ENCODE results near the gene STXBP5L. TPM values are rescaled to one million over a fixed set of nuclear protein-coding genes. Genes with fewer than 3 reads are reported as not detected.

The STXBP5L gene
- under 1 TPM in 2 of 6 experiments, not detected in 4; 0.07 to 0.09 TPM for total RNA-seq (2021; fragmentation: NEBNext Ultra II Directional; extraction: Animal tissue kit (Norgen Biotek cat#: 25700))
- long read RNA-seq, result 0 reads

- H3K27ac Mint-ChIP-seq, result no peak within 1 kb of the TSS
Measured at GRCh38 chr3:120908030-120908794, at the start of gene STXBP5L. STXBP5L (plus strand) TSS chr3:120908205; CDS start chr3:120909579, 1,374 bp downstream.

GRCh38 chr3:120858521-120858920, 49.5 kb upstream of the STXBP5L start:
- no peak overlapping the region for H3K27ac Mint-ChIP-seq
- peak; percentile 4 for DNase-seq

More at GRCh38 chr3:120908030-120908794, at the start of gene STXBP5L:
- no peak for TF ChIP-seq CTCF (IDR thresholded peaks at IDR 0.05)
- Mint-ChIP-seq H3K4me1 (ENCODE audit: low read depth) (peaks cover 11% of the 10 kb centered on the region), H3K36me3 (ENCODE audit: low read depth) (no peaks in the 10 kb centered on the region), H3K27me3 (ENCODE audit: insufficient read depth) (peaks cover 25% of the 10 kb centered on the region), H3K4me3 (peak within 1 kb of the TSS; percentile 84), H3K9me3 (no peaks in the 10 kb centered on the region)
- DNase-seq, result peak; percentile 34

GRCh38 chr3:120864541-120864940, 43.5 kb upstream of the STXBP5L start:
- Mint-ChIP-seq H3K27ac (no peak overlapping the region), H3K9me3 (peaks cover 5% of the 10 kb centered on the region), H3K27me3 (ENCODE audit: insufficient read depth) (peaks cover 15% of the 10 kb centered on the region), H3K4me1 (ENCODE audit: low read depth) (no peaks in the 10 kb centered on the region), H3K4me3 (no peak overlapping the region), H3K36me3 (ENCODE audit: low read depth) (no peaks in the 10 kb centered on the region)
- no peak for DNase-seq
- no peak for TF ChIP-seq CTCF (IDR thresholded peaks at IDR 0.05)

More at GRCh38 chr3:120858521-120858920, 49.5 kb upstream of the STXBP5L start:
- no peaks in the 10 kb centered on the region for H3K36me3 Mint-ChIP-seq (ENCODE audit: low read depth)
- no peak for TF ChIP-seq CTCF (IDR thresholded peaks at IDR 0.05)
- H3K9me3 Mint-ChIP-seq, result peaks cover 5% of the 10 kb centered on the region
- peaks cover 10% of the 10 kb centered on the region for H3K27me3 Mint-ChIP-seq (ENCODE audit: insufficient read depth)
- peak overlapping the region; percentile 12; the same call in 1 of the 2 replicates for H3K4me3 Mint-ChIP-seq
- peaks cover 51% of the 10 kb centered on the region for H3K4me1 Mint-ChIP-seq (ENCODE audit: low read depth)

GRCh38 chr3:120875507-120875906, 32.5 kb upstream of the STXBP5L start:
- TF ChIP-seq CTCF (IDR thresholded peaks at IDR 0.05), result no peak
- Mint-ChIP-seq H3K9me3 (no peaks in the 10 kb centered on the region), H3K27ac (no peak overlapping the region), H3K36me3 (ENCODE audit: low read depth) (no peaks in the 10 kb centered on the region), H3K27me3 (ENCODE audit: insufficient read depth) (peaks cover 21% of the 10 kb centered on the region), H3K4me1 (ENCODE audit: low read depth) (peaks cover 11% of the 10 kb centered on the region), H3K4me3 (no peak overlapping the region)
- no peak for DNase-seq

- no peaks in the 10 kb centered on the region for H3K9me3 Mint-ChIP-seq
- DNase-seq, result no peak
- H3K27me3 Mint-ChIP-seq (ENCODE audit: insufficient read depth), result peaks cover 23% of the 10 kb centered on the region
Measured at GRCh38 chr3:120875989-120876388, 32.0 kb upstream of the STXBP5L start.

More at GRCh38 chr3:120875989-120876388, 32.0 kb upstream of the STXBP5L start:
- Mint-ChIP-seq H3K27ac (no peak overlapping the region), H3K4me1 (ENCODE audit: low read depth) (peaks cover 11% of the 10 kb centered on the region), H3K4me3 (peak overlapping the region; percentile 18; the same call in 1 of the 2 replicates), H3K36me3 (ENCODE audit: low read depth) (no peaks in the 10 kb centered on the region)
- no peak for TF ChIP-seq CTCF (IDR thresholded peaks at IDR 0.05)

Measured in HFFc6 (cell line).